Prostate gland (tissue), 2 donors: ENCODE measurements around the gene AMOTL2.

Experiments used
- POLR2A ChIP-seq: fragments of 450-650 bp; IDR thresholded peaks from one replicate; pipeline ENCODE4 v1.6.1; 2016; ENCODE audit warnings: antibody characterized with exemption, mild to moderate bottlenecking
- TF ChIP-seq, protein P1 (sequence below), 4 experiments: fragments of 200-600 bp in 2 of 4; fragments of 450-650 bp in 2 of 4; sonication (generic) in 2 of 4; IDR thresholded peaks; 1 replicate in 3 of 4; 2 replicates in 1 of 4; pipeline ENCODE4 v1.5.1; 2016 to 2019; ENCODE audit warnings: antibody characterized with exemption in 4 of 4, mild to moderate bottlenecking in 2 of 4, moderate library complexity in 2 of 4

DNA sequence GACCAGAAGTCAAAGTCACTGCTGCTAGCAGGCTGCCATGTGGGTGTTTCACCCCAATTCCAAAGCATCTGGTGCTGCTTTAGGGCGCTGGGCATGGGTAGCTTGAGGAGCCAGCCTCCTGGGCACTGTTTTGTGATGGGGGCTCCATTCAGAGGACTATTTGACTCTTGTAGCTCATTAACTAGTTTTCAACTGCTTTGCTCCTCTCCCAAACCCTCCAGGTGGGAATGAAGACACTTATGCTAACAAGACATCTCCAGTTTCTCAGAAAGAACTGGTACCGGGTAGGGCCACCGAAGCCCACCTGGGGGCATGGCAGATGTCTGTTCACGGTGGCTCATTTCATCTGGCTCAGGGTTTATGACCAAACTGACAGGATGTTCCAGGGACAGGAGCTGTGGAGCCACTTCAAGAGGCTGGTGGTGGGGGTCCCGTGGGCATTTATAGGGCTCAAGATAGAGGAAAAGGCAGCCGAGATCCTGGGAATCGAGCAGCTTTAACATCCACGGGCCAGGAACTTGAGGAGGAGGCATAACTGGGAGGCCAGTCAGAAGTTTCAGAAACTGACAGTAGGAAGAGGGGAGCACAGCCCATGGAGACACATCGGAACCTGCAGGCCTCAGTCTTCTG lies 17.7 kb downstream of the AMOTL2 start:
- no peak for TF ChIP-seq POLR2A
- TF ChIP-seq, protein P1, sequence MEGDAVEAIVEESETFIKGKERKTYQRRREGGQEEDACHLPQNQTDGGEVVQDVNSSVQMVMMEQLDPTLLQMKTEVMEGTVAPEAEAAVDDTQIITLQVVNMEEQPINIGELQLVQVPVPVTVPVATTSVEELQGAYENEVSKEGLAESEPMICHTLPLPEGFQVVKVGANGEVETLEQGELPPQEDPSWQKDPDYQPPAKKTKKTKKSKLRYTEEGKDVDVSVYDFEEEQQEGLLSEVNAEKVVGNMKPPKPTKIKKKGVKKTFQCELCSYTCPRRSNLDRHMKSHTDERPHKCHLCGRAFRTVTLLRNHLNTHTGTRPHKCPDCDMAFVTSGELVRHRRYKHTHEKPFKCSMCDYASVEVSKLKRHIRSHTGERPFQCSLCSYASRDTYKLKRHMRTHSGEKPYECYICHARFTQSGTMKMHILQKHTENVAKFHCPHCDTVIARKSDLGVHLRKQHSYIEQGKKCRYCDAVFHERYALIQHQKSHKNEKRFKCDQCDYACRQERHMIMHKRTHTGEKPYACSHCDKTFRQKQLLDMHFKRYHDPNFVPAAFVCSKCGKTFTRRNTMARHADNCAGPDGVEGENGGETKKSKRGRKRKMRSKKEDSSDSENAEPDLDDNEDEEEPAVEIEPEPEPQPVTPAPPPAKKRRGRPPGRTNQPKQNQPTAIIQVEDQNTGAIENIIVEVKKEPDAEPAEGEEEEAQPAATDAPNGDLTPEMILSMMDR (IDR thresholded peaks at IDR 0.05) = no peak
